ENCODE results near the gene ACOX3.

The ACOX3 gene

DNA sequence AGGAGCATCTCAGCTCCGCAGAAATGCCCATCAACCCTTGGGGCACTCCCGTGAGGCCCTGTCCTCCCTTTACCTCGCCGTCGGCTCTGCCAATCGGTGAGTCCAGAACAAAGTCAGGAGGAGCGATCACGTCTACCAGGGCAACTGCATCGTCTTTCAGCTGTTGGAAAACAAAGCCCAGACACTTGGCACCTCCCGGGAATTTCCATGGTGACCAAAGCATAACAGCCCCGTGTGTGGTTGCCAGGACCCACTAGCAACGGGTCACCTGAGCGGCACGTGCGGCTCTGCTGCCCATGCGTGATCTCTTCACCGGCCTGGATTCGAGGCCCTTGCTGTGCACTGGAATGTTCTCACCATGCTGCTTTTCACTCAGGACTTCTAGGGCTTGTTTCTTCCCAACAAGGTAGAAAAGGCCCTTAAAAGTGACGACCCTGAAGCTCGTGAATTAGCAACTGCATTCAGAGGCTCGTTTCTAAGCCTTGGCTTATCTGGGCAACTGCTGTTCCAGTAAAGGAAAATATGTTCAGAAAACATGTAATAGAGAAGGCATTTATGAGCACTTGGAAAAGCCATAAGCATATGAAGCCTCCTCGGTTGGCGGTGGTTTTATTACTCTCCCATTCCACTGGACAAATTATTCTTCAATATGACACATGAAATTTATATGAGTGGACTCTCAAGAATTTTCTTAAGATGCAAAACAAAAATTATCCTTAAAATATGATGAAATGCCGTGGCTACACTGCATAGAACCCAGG, 69.5 kb downstream of the ACOX3 start:
- DNase-seq = no peak

DNA sequence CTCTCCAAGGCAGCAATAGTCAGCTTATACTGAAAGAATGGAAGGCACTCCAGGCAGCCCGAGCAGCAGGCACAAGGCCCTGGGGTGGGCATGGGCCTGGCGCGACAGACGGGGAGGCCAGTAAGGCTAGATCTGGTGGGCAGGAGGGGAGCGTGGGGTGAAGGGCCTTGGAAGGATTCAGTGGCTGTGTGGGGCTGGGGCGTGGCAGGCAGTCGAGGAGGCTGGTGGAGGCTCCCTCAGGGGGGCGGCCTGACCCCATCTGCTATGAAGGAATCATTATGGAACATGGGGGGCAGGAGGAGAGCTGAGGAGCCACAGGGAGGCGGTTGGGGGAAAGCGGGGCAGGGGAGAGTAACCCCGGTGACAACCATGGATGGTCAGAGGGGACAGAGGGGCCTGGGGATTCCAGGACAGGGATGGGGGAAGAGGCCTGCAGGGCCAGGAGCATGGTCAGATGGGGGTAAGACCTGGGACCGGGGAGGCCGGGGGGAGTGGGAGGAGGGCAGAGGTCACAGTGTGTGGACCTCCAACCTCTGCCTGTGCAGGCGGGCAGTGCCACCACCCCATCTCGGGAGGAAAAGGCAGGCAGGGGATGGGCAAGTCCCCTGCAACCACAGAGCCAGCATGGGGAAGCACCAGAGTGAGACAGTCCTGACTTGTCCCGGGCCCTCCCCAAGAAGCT, 70.3 kb downstream of the ACOX3 start:
- DNase-seq = no peak

DNA sequence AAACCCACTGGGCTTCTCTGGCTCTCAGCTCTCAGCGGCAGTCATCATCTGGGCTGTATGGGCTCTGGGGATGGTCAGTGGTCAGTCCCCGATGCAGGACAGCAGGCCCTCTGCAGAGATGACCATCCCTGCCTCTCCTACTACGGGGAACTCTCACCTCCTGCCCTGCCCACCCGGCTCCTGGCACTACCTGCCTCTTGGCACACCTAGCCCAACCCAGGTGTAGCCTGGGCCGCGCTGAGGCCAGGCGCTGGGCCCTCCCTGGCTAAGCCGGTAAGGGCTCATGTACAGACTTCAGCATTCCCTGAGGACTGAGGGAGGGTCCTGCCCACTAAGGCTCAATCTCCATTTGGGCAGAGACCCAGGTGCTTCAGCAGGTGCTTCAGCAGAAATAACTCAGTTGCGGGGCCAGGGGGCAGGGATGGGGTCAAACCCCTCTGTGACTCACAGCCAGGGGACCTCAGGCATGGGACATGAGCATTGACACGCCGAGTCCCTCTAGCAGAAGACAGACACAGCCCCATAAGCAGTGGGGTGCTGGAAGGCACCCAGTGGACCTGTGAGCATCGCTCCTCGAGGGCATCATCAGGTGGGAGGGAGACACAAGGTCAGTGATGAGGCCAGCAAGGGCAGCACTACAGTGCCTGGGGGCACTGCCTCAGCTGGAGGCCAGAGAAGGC, 71.0 kb downstream of the ACOX3 start:
- DNase-seq = no peak

DNA sequence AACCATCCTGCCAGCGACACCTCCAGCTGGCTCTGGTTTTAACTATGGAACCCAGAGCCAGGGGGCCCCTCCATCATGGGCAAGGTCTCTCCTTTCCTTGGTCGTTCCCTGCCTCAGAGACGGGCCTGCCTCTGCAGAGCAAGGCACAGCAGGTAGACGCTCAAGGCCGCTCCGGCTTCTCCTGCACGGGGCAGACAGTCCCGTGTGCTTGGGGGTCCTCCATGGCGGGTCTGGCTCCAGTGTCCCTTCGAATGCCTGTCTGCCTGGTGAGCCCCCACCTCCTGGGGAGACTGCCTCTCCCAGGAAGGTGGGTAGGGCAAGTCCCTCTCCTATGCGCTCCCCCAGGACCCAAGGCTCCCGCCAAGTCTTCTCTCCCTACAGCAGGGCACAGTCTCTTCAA, 71.5 kb downstream of the ACOX3 start:
- DNase-seq = no peak

DNA sequence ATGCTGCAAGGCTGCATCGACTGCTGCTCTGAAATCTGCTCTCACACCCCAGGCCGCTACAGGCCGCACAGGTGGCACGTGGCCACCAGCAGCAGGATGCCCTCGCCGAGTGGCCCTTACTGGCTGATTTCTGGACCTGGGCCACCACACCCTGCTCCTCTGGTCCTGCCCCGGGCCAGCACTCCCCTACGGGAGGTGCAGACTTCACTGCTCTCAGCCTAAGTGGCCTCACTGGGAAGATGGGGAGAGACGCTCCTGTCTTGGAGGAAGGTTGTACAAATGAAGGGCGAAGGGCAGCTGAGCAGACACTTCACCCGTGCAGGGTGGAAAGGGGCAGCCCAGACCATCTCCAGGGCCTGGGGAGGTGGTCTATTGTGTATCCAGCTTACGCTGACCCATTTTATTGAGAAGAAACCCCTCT, 72.5 kb downstream of the ACOX3 start:
- DNase-seq = no peak

DNA sequence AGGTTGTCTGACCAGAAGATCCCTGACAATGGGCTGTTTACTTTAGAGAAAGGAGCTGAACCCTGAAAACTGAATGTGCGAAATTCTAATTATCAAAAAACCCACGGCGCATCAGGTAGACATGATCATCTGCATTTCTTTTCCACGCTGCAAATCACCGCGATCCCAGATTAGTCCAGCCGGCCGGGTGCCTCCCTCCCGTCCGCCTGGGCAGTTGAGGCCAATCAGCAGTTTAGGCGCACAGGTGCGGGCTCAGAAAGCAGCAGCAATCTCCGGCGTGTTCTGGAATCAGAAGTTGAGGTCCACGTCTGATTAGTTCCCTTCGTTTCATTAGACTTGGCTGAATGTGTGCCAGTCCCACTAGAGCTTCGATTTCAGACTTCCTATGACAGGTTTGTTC, 73.9 kb downstream of the ACOX3 start:
- DNase-seq = no peak

DNA sequence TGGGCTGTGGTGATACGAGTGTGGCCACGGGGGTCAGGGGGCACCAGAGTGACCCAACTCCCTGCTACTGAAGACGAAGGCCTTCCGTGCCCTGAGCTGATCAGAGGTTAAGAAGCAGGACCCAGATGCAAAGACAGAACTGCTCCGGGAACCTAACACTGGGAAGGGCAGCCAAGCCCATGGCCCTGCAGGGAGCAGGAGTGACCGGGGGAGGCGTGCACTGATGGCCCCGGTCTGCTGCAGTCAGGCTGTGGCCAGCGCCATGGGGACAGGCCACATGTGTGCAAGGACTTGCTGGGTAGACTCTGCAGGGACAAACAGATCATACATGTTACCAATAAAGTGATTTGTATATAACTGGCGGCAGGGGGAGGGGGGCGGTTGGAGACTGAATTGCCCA, 74.6 kb downstream of the ACOX3 start:
- no peak for DNase-seq

DNA sequence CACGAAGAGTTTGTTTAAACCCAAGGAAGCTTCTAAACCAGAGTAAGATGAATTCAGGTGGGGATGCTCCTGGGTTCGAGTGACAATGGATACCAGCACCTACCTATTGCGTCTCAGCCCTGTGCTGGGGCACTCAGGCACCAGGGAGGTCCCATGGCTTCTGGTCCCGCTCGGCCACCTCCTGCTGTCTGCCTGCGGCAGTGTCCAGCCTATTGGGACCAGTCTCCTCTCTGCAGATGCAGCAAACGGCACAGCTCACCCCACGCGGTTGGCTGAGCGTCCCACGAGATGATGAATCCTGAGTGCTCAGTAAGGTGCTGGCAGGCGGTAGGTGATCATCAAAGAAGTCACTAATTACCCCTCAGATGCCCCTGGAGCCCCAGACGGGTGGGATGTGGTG, 75.2 kb downstream of the ACOX3 start:
- DNase-seq = no peak

DNA sequence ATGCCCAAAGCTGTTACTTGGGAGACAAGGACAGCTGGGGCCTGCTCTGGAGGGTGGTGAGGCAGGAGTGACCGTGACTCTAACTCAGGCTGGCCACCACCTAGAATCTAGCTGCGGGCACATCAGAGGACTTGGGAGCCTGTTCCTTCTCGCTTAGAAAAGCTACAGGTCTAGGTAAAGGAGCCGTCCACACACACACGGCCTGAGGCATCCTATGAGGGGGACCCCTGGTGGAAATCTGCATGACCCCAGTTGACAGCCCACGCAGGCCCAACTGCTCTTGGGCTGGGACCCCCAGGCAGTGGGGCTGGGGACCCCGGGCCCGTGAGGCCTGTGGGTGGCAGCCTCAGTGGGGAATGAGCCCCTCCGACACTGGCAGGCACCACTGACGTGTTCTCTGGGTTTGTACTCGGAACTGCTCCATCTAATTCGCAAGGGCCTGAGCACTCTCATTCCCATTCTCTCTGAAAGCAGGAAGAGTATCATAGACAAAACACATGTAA, 75.6 kb downstream of the ACOX3 start:
- DNase-seq = no peak

DNA sequence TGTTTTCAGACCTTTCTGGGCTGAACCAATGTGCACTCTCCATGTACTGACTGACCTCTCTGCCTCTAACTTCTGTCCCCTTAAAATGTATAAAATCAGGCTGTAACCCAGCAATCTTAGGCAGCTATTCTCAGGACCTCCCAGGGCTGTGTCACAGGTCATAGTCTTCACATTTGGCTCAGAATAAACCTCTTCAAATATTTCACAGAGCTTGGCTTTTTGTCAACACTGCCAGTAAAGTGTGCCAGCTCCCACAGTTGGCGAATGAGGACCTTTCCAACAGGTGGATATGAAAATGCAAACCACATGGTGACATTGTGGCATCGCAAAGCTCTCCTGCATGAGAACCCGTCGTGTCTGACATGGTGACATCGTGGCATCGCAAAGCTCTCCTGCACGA, 76.4 kb downstream of the ACOX3 start:
- no peak for DNase-seq

DNA sequence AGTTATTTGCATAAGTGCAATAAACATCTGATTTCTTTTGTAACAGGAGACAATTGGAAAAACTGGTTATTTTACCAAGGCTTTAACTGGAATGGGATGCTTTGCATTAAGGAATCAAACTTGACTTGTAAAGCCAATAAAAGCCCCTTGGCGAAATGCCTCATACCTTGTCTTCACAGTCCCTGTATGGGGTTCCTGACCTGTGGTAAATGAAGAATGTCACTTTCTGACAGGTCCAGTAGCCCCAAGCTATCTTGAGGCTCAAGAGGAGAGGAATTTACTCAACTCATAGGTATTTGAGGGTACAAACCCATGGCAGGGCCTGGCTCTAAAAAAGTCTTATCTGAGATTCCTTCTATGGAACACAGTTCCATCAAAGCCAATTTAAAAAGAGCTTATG, 78.0 kb downstream of the ACOX3 start:
- DNase-seq = no peak

DNA sequence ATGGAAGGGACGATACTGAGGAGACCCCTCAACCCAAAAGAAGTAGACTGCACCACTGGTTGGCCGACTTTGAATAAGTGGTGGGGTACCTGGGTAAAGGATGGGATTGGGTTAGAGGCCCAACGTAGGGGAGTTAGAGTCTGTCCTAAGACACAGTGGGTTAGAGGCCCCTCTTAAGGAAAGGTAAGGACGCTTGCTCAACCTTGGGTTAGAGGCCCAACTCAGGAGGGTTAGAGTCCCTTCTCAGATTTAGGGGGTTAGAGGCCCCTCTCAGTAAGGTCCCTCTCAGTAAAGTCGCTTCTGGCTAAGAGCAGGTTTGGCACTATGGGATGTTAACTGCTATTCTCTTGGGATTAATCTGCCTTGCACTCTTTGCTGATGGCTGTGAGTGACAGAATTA, 81.3 kb downstream of the ACOX3 start:
- no peak for DNase-seq

DNA sequence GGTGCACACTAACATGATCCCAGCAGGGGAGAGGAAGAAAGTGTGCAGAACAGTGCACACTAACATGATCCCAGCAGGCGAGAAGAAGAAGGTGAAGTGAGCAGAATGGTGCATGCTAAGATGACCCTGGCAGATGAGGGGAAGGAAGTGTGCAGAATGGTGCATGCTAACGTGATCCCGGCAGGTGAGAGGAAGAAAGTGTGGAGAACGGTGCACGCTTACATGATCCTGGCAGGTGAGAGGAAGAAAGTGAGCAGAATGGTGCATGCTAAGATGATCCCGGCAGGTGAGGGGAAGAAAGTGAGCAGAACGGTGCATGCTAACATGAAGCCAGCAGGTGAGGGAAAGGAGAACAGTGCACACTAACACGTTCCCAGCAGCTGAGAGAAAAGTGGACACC, 83.7 kb downstream of the ACOX3 start:
- no peak for DNase-seq

DNA sequence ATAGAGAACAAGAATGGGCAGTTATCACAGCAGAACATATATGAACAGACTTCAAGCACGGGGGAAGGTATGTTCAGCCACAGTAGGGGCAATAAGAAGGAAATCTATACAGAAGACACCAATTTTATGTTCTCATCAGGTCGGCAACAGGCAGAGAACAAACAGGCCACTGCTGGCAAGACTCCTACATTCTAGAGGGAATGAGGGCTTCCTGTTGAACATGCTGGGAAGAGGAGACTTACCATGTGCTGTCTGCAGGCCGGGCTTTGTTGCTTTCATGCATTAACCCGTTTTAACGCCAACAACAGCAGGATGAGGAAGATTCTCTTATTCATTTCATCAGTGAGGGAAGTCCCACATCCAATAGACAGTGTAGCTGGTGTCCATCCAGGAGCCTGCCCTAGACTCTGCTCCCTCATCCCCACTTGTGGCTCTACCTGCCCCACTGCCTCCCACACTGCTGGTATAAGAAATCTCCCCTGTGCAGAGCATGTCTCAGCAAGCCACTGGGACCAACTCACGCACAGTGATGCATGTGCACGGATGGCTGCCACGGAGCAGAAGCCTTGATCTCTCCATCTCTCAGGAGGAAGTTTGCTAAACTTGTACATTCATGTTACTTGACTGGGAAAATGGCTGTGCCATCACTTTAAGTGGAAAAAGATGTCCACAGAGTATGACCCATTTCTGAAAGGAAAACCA, 84.5 kb downstream of the ACOX3 start:
- DNase-seq = no peak

DNA sequence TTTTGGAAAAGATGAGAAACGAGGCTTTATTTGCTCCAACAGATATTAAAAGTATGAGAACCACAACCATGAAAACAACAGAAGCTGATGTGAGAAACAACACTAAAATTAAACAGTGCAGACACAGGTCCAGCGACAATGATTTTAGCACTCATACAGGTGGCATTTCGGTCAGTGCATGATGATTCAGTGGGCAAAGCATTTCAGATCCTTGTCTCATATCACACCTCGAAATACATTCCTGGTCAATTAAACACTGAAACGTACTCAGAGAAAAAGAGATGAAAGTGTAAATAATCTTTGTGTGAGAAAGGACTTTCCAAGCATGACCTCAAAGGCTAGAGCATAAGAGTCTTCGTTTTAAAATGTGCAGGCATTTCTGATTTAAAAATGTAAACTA, 85.2 kb downstream of the ACOX3 start:
- DNase-seq = no peak

DNA sequence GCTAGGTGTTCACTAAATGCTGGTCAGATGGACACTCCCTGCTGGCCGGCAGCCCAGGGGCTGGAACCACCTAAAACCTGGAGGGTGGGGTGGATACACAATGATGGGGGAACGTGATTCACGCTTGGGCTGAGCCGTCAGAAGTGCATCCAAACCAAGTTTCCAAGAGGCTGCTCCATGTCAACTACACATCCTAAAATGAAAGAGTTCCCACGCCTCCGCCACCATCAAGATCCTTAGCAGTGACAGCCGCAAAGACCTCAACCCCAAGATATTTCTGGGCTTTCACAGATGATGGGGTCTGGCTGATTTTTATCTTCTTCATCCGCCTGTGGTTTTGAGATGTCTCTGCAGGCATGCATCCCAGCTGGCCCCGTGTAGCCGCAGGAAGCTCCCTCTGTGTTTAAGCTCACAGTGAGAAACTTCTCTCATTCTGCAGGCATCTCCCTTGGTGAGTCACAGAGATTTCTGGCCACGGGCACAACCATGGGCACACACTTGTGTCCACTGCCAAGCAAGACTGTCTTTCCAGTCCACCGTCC, 86.5 kb downstream of the ACOX3 start:
- DNase-seq = no peak

DNA sequence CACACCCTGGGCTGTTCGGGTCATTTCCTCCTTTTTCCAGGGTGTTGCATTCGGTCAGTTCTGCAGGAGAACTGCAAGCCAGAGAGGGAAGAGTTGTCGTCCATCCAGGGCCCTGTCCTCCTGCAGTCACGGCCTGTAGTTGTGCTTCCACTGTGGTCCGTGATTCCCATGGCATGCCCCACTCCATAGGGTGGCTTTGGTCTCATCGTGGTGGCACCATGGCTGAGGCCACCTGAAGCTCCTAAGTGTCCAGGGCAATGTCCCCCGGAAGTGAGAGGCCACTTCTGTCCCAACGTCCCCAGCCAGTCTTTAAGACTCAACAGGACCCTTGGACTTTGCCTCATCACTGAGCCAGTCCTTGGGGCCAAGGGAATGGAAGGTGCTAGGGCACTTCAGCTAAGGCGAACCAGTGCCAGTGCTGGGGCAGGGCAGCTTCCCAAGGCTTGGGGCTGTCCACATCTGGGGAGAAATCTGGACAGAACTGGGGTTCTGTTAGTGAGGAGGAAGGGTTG, 87.3 kb downstream of the ACOX3 start:
- no peak for DNase-seq

DNA sequence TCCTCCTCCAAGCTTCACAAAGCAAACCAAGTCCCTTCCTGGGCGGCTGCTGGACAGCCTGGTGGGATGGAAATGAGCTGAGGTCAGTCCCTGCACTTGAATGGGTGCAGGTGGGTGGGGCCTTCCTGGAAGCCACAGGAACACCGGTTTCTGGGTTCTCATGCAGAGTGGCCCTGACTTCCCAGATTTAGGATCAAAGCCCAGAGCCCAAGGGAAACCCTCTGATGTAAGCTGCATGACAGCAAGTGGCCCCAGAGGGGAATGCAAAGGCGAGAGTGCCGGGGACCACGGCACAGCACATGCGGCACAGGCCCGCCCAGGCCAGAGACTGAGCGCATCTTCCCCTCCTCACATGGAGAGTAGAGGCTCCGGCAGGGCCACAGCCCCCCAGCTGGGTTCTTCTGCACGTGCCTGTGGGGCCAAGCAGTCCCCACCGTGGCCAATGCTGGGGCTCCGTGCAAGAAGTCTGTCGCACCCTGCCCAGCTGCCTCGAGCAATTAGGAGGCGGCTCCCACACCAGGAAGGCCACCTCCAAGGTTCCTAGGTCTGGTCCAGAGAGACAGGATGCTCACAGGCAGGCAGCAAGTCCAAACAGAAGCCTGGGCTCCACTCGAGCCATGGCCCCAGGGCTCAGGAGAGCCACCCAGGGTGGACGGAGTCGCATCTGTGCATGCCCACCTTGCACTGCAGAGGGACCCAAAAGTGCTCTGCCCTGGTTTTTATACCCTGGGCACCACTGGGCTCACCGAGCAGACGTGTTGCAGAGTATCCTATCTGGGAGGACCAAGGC, 88.0 kb downstream of the ACOX3 start:
- DNase-seq = no peak

DNA sequence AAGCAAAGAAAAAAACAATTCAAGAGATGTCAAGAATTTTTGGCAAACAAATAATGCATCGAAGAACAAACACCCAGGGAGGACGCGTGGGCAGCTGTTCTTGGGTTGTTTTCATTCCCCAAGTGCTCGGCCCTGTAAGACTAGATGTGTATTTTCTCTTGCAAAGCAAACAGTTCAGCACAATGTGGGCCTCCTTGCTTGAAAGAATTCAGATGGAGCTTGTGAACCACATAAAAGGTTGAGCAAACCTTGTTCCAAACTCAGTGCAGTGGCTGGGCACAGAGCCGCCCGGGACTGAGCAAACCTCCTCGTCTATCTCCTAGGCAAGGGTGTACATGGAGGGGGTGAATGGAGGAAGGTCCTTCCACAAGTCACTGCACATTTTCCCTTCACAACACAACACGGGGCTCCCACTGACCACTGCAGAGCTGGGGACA, 88.6 kb downstream of the ACOX3 start:
- no peak for DNase-seq

DNA sequence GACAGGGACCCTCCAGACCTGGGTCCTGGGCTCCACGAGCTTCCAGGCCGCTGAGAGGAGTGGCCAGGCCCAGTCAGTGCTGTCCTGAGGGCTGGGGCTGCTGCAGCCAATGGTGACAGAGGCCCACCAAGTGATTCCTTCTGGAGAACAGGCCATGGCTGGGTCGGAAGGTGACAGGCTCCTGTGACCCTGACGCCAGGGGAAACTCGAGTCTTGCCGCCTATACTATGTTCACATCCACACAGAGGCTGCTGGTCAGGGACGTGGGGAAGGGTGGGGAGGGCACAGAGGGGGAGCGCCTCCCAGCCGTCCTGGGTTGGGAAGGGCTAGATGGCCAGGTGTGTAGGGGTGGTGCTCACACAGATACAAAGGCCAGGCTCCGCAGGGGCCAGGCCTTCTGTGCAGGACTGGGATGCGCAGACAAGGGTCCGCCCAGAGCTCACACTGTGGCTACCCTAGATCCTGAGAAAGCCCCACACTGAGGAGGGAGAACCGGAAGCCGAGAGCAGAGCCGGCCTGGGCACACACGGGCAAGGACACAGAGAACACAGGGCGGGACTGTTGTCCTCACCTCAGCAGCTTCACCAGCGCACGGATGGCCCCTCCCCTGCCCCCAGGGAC, 89.6 kb downstream of the ACOX3 start:
- no peak for DNase-seq

DNA sequence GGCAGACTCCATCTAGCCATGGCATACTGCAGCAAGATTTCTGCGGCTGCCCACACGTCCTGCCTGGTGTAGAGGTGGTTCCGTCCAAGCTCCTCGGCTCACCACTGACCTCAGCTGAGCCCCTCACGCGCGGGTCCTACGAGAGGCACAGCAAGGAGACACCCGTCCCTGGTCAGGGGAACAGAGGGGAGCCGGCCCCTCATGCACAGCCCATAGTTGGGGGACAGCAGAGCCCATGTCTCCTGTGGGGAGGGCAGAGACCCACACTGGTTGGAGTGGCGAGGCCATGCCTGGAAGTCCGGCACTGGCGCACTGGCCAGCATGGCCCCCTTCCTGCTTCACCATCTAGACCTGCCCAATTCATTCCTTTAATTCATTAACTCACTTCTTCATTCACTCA, 90.2 kb downstream of the ACOX3 start:
- no peak for DNase-seq
